ENCODE measurements around the gene ACER3.

- no peak for TF ChIP-seq POLR2AphosphoS5 (IDR thresholded peaks at IDR 0.05)
- no peak for TF ChIP-seq EP300 (IDR thresholded peaks at IDR 0.05)
- TF ChIP-seq, protein P1, sequence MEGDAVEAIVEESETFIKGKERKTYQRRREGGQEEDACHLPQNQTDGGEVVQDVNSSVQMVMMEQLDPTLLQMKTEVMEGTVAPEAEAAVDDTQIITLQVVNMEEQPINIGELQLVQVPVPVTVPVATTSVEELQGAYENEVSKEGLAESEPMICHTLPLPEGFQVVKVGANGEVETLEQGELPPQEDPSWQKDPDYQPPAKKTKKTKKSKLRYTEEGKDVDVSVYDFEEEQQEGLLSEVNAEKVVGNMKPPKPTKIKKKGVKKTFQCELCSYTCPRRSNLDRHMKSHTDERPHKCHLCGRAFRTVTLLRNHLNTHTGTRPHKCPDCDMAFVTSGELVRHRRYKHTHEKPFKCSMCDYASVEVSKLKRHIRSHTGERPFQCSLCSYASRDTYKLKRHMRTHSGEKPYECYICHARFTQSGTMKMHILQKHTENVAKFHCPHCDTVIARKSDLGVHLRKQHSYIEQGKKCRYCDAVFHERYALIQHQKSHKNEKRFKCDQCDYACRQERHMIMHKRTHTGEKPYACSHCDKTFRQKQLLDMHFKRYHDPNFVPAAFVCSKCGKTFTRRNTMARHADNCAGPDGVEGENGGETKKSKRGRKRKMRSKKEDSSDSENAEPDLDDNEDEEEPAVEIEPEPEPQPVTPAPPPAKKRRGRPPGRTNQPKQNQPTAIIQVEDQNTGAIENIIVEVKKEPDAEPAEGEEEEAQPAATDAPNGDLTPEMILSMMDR (IDR thresholded peaks at IDR 0.05), result no peak
- TF ChIP-seq POLR2A (IDR thresholded peaks at IDR 0.05), result no peak
These were observed 28.4 kb upstream of the ACER3 start for GRCh38 chr11:76832361-76832760.

Measured in gastroesophageal sphincter (tissue), 3 donors.